GM12878 (cell line): ENCODE data around the gene PPIA. TPM values are rescaled to one million over a fixed set of nuclear protein-coding genes. Genes with fewer than 3 reads are reported as not detected.

Experiments
- ATAC-seq: fragments of 200-7000 bp; cut with Tn5 transposase; 3 replicates; pipeline ENCODE4 v1.9.1; 2020; ENCODE audit warnings: mild to moderate bottlenecking, moderate library complexity
- BruUV-seq: library from RNA; stranded (reverse); fragments of 400-500 nt; replicated peaks from 2 replicates; lab custom pipeline; 2021; lab: Mats Ljungman, UMichigan
- CTCF ChIA-PET: fragments of 300-600 bp; sonication (Branson Sonifier 250); formaldehyde crosslinking; extraction: SDS; loops from one replicate; lab custom pipeline; 2021; ENCODE audit warnings: inconsistent platforms; lab: Yijun Ruan, JAX
- POLR2A ChIA-PET: fragments of 350-600 bp; formaldehyde crosslinking; extraction: SDS; loops from one replicate; lab custom pipeline; 2021; ENCODE audit warnings: inconsistent platforms; lab: Charles Lee
- RAD21 ChIA-PET: fragments of 300-600 bp; sonication (Branson Sonifier 250); formaldehyde crosslinking; loops from one replicate; lab custom pipeline; 2023; ENCODE audit warnings: antibody characterized with exemption; ENCODE audit not compliant: unreplicated experiment; lab: Charles Lee
- SMC1A ChIA-PET: fragments of 300-600 bp; sonication (Branson Sonifier 250); formaldehyde crosslinking; loops from one replicate; lab custom pipeline; 2023; ENCODE audit not compliant: unreplicated experiment, uncharacterized antibody; lab: Charles Lee
- DNase-seq: peaks from one replicate; pipeline ENCODE4 v3.0.0-alpha.2; 2011; ENCODE audit warnings: low read depth, low spot score
- FAIRE-seq: peaks from 3 replicates; lab custom pipeline; 2011; peaks lifted over from hg19 to GRCh38; lab: Jason Lieb, UNC
- H2AFZ ChIP-seq: 2 replicates; pipeline ENCODE4 v1.6.0; 2011; ENCODE audit warnings: low read depth, low read length, control low read depth; ENCODE audit not compliant: control insufficient read depth
- H3K27ac ChIP-seq: 2 replicates; pipeline ENCODE4 v1.5.1; 2011; ENCODE audit warnings: control low read depth; ENCODE audit not compliant: control insufficient read depth, insufficient read depth
- H3K27me3 ChIP-seq, 2 experiments: replicated peaks in 1 of 2; 2 replicates each; pipeline versions ENCODE4 v1.6.0 to v1.6.1; 2011; ENCODE audit warnings: low read length in 1 of 2; ENCODE audit not compliant: control insufficient read depth in 2 of 2, insufficient read depth in 2 of 2
- H3K36me3 ChIP-seq, 2 experiments: 2 replicates each; pipeline ENCODE4 v1.5.1; 2011; ENCODE audit warnings: low read length in 1 of 2; ENCODE audit not compliant: control insufficient read depth in 2 of 2, insufficient read depth in 2 of 2
- H3K4me1 ChIP-seq: 2 replicates; pipeline ENCODE4 v1.6.1; 2011; ENCODE audit warnings: mild to moderate bottlenecking, low read length, moderate library complexity, mixed read lengths; ENCODE audit not compliant: control insufficient read depth, insufficient read depth
- H3K4me2 ChIP-seq: 2 replicates; pipeline ENCODE4 v1.6.0; 2011; ENCODE audit warnings: control low read depth; ENCODE audit not compliant: control insufficient read depth, insufficient read depth
- H3K4me3 ChIP-seq: fragments of 200-600 bp; sonication (generic); 2 replicates; pipeline ENCODE4 v1.5.1; 2016
- H3K79me2 ChIP-seq: 2 replicates; pipeline ENCODE4 v1.6.0; 2011; ENCODE audit warnings: low read length; ENCODE audit not compliant: control insufficient read depth, insufficient read depth
- H3K9ac ChIP-seq: 2 replicates; pipeline ENCODE4 v1.8.0; 2011; ENCODE audit warnings: low read length, control low read depth, mixed read lengths; ENCODE audit not compliant: control insufficient read depth, insufficient read depth
- H3K9me3 ChIP-seq: replicated peaks from 3 replicates; pipeline ENCODE4 v1.5.1; 2011; ENCODE audit warnings: mild to moderate bottlenecking, low read length; ENCODE audit not compliant: control insufficient read depth, insufficient read depth
- H4K20me1 ChIP-seq: 2 replicates; pipeline ENCODE4 v1.6.0; 2011; ENCODE audit not compliant: control insufficient read depth, insufficient read depth
- CHD2 ChIP-seq: IDR thresholded peaks from 2 replicates; pipeline ENCODE4 v1.6.1; 2011; ENCODE audit warnings: low read depth, low read length, improper control_type of control experiment, borderline replicate concordance
- FOXK2 ChIP-seq: fragments of 450-650 bp; IDR thresholded peaks from 2 replicates; pipeline ENCODE4 v1.6.1; 2017; ENCODE audit warnings: mild to moderate bottlenecking, moderate library complexity
- HDAC2 ChIP-seq: fragments of 200-600 bp; sonication (generic); IDR thresholded peaks from 2 replicates; pipeline ENCODE4 v1.6.1; 2017
- ZNF207 ChIP-seq: fragments of 450-650 bp; IDR thresholded peaks from 2 replicates; pipeline ENCODE4 v1.6.1; 2014; ENCODE audit warnings: antibody characterized with exemption, mild to moderate bottlenecking, borderline replicate concordance
- ZNF24 ChIP-seq: fragments of 450-650 bp; IDR thresholded peaks from 2 replicates; pipeline ENCODE4 v1.6.1; 2017; ENCODE audit warnings: antibody characterized with exemption, mild to moderate bottlenecking
- WGBS: methylation state at CpG from one replicate; pipeline ENCODE4 v1.1.6; 2016; ENCODE audit warnings: low lambda C conversion rate; ENCODE audit not compliant: insufficient replicate concordance, insufficient coverage; ENCODE audit errors: missing lambda C conversion rate; 5-methylcytosine and 5-hydroxymethylcytosine counted together
- in situ Hi-C: fragments of 300-500 bp; cut with MboI; formaldehyde crosslinking; loops from 9 replicates; pipeline ENCODE4 v1.14.3; 2018; ENCODE audit warnings: mixed read lengths
- intact Hi-C: fragments of 100-400 bp; cut with micrococcal nuclease; formaldehyde crosslinking; loops from one replicate; pipeline ENCODE4 v1.14.2; 2022; ENCODE audit not compliant: unreplicated experiment
- polyA plus RNA-seq, 11 experiments: library from polyadenylated mRNA; depleted of rRNA in 4 of 11; unstranded in 6 of 11; stranded (reverse) in 5 of 11; fragments of >200 nt; fragmentation: Nextera tagmentation in 4 of 11; fragmentation: Illumina TruSeq in 1 of 11; extraction: Ambion mirVana in 4 of 11; extraction: Trizol in 1 of 11; gene quantifications; 1 replicate in 1 of 11; 2 replicates in 10 of 11; pipeline versions ENCODE4 v1.2.1 to v1.2.3, GENCODE V29; 2011 to 2016; ENCODE audit warnings: inconsistent platforms in 2 of 11, missing spikeins in 2 of 11, low read depth in 1 of 11
- total RNA-seq, 4 experiments: library from RNA; depleted of rRNA in 3 of 4; stranded (reverse); fragments of >200 nt in 3 of 4; fragmentation: Illumina TruSeq in 1 of 4; extraction: Trizol in 1 of 4; gene quantifications; 2 replicates each; pipeline versions ENCODE4 v1.2.1 to v1.2.3, GENCODE V29; 2013 to 2021
- TF ChIP-seq, protein P1 (sequence below): fragments of 150-350 bp; IDR thresholded peaks from 2 replicates; pipeline ENCODE4 v1.6.1; 2016; ENCODE audit warnings: low read depth, low read length
- TF ChIP-seq, protein P2 (sequence below), 3 experiments: IDR thresholded peaks in 2 of 3; conservative IDR thresholded peaks in 1 of 3; 2 replicates each; pipeline ENCODE4 v1.5.1; 2011; ENCODE audit warnings: low read depth in 3 of 3, low read length in 3 of 3, mild to moderate bottlenecking in 3 of 3, control low read depth in 2 of 3, moderate library complexity in 2 of 3, inconsistent platforms in 1 of 3, mixed read lengths in 1 of 3; ENCODE audit not compliant: control insufficient read depth in 2 of 3, insufficient read depth in 1 of 3; ENCODE audit errors: extremely low read depth in 1 of 3

Gene PPIA
- total and polyA plus RNA-seq, 10 of the 15 experiments (the other 5 are each of a cell fraction or from before 2014, with no cell fraction given), result 2,712 to 7,982 (median 5,027) TPM

DNA sequence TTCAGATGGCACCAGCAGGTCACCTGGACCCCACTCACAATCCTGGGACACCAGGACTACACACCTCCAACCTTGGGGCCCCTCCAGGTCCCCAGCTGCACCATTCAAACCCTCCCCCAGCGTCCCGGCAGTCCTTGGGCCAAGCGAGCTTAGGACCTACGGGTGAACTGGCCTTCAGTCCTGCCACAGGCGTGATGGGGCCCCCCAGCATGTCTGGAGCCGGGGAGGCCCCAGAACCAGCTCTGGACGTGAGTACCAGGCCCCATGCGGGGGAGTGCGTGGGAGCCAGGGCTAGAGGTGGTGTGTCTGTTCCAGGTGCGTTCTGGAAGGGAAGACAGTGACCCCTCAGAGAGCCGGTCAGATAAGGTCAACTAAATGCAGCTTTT is 30.1 kb upstream of the PPIA start:
- H4K20me1 ChIP-seq, result no peaks in the 10 kb centered on the region
- POLR2A ChIA-PET, result interaction anchor here (0.9 to 4.3 kb wide), 2 partner anchors 16 to 160 kb away, joined by 3 to 33 read pairs; partner anchors contain the start of gene OGDH
- no peak overlapping the region for H3K27ac ChIP-seq
- ATAC-seq (no peak), FAIRE-seq (no peak), DNase-seq (no peak)
- H3K4me2 ChIP-seq, result no peak overlapping the region
- intact Hi-C loops, result no loop called here
- peaks cover 36% of the 10 kb centered on the region for H3K4me1 ChIP-seq
- TF ChIP-seq, protein P1, sequence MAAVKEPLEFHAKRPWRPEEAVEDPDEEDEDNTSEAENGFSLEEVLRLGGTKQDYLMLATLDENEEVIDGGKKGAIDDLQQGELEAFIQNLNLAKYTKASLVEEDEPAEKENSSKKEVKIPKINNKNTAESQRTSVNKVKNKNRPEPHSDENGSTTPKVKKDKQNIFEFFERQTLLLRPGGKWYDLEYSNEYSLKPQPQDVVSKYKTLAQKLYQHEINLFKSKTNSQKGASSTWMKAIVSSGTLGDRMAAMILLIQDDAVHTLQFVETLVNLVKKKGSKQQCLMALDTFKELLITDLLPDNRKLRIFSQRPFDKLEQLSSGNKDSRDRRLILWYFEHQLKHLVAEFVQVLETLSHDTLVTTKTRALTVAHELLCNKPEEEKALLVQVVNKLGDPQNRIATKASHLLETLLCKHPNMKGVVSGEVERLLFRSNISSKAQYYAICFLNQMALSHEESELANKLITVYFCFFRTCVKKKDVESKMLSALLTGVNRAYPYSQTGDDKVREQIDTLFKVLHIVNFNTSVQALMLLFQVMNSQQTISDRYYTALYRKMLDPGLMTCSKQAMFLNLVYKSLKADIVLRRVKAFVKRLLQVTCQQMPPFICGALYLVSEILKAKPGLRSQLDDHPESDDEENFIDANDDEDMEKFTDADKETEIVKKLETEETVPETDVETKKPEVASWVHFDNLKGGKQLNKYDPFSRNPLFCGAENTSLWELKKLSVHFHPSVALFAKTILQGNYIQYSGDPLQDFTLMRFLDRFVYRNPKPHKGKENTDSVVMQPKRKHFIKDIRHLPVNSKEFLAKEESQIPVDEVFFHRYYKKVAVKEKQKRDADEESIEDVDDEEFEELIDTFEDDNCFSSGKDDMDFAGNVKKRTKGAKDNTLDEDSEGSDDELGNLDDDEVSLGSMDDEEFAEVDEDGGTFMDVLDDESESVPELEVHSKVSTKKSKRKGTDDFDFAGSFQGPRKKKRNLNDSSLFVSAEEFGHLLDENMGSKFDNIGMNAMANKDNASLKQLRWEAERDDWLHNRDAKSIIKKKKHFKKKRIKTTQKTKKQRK, result no peak
- TF ChIP-seq, protein P2, sequence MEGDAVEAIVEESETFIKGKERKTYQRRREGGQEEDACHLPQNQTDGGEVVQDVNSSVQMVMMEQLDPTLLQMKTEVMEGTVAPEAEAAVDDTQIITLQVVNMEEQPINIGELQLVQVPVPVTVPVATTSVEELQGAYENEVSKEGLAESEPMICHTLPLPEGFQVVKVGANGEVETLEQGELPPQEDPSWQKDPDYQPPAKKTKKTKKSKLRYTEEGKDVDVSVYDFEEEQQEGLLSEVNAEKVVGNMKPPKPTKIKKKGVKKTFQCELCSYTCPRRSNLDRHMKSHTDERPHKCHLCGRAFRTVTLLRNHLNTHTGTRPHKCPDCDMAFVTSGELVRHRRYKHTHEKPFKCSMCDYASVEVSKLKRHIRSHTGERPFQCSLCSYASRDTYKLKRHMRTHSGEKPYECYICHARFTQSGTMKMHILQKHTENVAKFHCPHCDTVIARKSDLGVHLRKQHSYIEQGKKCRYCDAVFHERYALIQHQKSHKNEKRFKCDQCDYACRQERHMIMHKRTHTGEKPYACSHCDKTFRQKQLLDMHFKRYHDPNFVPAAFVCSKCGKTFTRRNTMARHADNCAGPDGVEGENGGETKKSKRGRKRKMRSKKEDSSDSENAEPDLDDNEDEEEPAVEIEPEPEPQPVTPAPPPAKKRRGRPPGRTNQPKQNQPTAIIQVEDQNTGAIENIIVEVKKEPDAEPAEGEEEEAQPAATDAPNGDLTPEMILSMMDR (IDR thresholded peaks at IDR 0.05 in 2 of 3, conservative IDR thresholded peaks at IDR 0.05 in 1 of 3; ENCODE audit: control insufficient read depth in 2 of 3, extremely low read depth in 1 of 3, insufficient read depth in 1 of 3, low read depth in 3 of 3, low read length in 3 of 3), result no peak
- TF ChIP-seq HDAC2 (no peak), CHD2 (no peak), FOXK2 (no peak), ZNF207 (no peak), ZNF24 (no peak)
- peaks cover 19 to 46% of the 10 kb centered on the region in 2 experiments for H3K36me3 ChIP-seq
- SMC1A ChIA-PET, result interaction anchor here (0.7 to 1.2 kb wide), 2 partner anchors 14 to 56 kb away, joined by 3 to 4 read pairs; no protein-coding TSS in a partner anchor
- no peak overlapping the region for H2AFZ ChIP-seq
- H3K79me2 ChIP-seq, result no peaks in the 10 kb centered on the region
- no peaks in the 10 kb centered on the region for H3K9me3 ChIP-seq
- H3K4me3 ChIP-seq, result no peak overlapping the region
- RAD21 ChIA-PET, result interaction anchor here (1.0 kb wide), 1 partner anchor 90 kb away, joined by 3 read pairs; no protein-coding TSS in a partner anchor
- BruUV-seq, result no TSS peak
- WGBS, result 94% methylated on average over 11 of the region's 11 CpGs
- H3K9ac ChIP-seq, result no peak overlapping the region
- in situ Hi-C loops, result no loop called here
- CTCF ChIA-PET, result no interaction called here
- H3K27me3 ChIP-seq, result no peaks in the 10 kb centered on the region
